Effector CD8-positive, alpha-beta T cell (primary cell): ENCODE results near the gene C3.

Experiments used
- DNase-seq: peaks from one replicate; lab custom pipeline; 2025; lab: John Stamatoyannopoulos, UW

C3 gene

GRCh38 chr19:6730941-6731670 lies 10.7 kb upstream of the C3 start:
- DNase-seq: no peak

- DNase-seq: no peak
Observed at GRCh38 chr19:6730153-6730804, 9.8 kb upstream of the C3 start.

DNA sequence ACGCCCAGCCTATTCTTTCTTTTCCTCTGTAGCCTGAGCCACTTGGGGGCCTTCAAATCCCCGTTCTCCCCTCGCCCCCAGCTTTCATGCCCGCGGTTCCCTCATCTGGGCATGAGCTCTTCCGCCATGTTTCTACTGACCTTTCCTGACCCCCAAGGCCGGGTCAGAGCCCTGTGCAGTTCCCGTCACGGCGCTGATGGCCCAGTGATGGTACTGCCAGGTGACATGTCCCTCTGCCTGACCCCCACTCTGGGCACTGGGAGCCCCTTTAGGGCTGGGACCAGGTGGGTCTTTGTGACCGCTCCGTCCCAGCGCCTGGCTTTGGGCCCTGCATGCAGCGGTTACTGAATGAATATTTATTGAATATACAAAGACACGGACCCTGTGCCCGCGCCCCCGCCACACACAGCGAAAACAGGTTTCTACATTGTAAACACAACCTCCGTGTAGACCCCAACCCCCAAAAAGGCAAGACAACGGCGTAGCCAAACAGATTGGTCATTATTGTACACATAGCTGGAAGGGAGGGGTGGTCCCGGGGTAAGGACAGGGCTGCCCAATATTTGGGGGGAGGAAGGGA lies 9.2 kb upstream of the C3 start:
- no peak for DNase-seq

- no peak for DNase-seq
Observed at GRCh38 chr19:6728346-6728745, 7.9 kb upstream of the C3 start.

DNA sequence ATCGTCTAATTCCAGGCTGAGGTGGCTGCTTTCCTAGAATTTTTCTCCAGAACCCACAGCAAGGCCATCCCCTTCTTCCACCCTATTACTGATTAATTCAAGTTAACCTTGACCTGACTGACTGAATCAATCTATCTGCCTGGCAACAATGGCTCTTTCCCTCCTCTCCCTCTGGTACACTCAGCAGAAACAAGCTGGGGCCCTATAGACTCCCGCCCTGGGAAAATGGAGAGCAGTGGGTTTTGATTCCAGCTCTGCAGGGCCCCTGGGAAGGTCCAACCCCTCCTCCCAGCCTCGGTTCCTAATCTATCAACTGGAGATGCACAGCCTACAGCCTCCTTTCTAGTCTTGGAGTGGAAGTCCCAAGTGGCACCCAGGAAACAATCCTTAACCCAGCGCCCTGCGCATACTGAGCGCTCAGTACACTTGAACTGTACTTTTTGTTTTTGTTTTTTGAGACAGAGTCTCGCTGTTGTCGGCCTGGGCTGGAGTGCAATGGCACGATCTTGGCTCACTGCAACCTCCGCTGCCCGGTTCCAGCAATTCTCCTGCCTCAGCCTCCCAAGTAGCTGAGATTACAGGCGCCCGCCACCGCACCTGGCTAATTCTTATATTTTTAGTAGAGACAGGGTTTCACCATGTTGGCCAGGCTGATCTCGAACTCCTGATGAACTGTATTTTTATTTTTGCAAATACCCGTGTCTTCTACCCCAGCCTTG lies 5.2 kb upstream of the C3 start:
- no peak for DNase-seq

DNA sequence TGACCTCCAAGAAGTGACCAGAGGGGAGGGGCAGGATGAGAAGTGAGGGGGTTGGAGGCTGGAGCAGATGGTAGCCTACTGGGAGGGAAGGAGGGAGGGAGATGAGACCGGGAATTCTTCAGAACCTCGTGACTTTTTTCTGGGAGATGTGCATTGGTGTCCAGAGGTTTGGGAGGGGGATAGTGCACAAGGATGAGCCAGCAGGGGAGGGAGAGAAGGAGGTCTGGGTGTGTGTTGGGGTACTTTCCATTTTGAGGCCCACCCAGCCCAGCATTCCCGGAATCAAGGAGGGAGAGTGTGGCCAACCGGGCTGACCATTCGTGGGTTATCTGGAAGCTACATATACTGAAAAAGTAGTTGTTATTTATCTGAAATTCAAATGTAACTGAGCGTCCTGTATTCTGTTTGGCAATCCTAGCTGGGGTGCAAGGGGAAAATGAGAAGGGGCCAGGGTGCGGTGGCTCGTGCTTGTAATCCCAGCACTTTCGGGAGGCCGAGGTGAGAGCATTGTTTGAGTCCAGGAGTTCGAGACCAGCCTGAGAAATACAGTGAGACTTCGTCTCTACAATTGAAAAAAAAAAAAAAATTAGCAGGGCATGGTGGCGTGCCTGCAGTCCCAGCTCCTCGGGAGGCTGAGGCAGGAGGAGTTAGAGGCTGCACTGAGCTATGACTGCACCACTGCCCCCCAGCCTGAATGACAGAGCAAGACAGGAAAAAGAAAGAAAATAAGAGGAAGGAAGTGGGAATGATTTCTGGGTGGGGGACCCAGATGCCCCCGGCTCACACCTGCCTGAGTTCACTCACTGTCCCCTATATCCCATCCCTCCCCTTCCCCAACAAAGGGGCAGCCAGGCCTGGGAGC lies 4.4 kb upstream of the C3 start:
- DNase-seq: no peak

GRCh38 chr19:6723738-6724137 lies 3.3 kb upstream of the C3 start:
- DNase-seq: no peak

DNA sequence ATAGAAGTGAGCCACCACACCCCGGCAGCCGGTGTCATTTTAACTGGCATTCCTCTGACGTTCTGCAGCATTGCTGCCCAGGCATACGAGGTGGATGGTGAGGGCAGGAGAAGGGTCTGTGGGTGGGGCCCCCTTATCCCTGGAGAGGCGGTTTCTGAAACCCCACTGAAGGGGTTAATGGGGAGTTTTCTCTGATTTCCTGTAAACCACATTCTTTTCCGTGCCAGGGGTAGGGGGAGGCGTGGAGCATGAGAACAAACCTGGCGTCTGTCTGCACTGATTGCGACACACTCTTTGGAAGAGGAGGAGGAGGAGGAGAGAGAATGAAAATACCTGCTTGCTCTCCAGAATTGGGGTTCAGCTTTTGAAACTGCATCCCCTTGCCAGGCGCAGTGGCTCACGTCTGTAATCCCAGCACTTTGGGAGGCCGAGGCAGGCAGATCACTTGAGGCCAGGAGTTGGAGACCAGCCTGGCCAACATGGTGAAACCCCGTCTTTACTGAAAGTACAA lies 2.7 kb upstream of the C3 start:
- DNase-seq: no peak

- DNase-seq: no peak
Observed at GRCh38 chr19:6721773-6722172, 1.3 kb upstream of the C3 start.

DNA sequence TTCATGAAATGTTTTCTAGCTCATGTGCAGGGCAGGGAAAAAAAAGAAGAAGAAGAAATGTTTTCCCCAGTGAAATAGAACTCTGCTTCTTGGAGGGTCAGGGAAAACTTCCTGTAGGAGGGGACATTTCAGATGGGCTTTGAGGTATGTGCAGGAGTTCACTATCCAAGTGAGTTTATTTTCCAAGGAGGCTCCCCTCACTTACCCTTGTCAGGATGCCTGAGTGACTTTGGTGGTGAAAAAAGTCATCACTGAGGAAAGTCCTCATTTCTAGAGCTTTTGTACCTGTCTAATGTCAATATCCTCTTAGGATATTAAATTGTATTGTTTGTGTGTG lies 656 bp upstream of the C3 start:
- DNase-seq: no peak

GRCh38 chr19:6719992-6720368 lies 470 bp downstream of the C3 start:
- DNase-seq: no peak

GRCh38 chr19:6719540-6719861 lies 949 bp downstream of the C3 start:
- DNase-seq: no peak

- peak; percentile 26 for DNase-seq
Observed at GRCh38 chr19:6718741-6719539, 1.5 kb downstream of the C3 start.

DNA sequence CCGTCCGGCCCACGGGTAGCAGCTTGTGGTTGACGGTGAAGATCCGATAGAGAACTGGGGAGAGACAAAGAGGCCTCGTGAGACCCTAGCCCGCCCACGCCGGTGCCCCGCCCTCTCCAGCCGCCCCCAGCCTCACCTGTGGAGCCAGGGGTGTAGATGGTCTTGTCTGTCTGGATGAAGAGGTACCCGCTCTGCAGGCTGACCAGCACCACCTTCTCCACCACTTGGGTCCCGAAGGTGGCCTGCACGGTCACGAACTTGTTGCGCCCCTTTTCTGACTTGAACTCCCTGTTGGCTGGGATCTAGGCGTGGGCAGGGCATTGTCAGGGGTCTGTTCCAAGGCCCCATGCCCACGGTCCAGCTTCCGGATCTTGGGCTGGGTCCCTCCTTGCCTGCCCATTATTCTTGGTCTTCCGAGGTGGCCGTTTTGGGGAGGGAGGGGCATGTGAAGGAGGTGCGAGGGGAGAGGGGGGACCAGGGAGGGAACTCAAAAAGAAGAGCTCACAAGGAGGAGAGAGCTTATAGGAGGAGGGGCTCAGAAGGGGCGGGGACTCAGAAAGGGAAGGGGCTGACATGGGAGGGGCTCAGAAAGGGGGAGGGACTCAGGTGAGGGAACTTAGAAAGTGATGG lies 2.2 kb downstream of the C3 start:
- no peak for DNase-seq

- DNase-seq: no peak
Observed at GRCh38 chr19:6717441-6717971, 2.9 kb downstream of the C3 start.

GRCh38 chr19:6717036-6717435 lies 3.4 kb downstream of the C3 start:
- no peak for DNase-seq

DNA sequence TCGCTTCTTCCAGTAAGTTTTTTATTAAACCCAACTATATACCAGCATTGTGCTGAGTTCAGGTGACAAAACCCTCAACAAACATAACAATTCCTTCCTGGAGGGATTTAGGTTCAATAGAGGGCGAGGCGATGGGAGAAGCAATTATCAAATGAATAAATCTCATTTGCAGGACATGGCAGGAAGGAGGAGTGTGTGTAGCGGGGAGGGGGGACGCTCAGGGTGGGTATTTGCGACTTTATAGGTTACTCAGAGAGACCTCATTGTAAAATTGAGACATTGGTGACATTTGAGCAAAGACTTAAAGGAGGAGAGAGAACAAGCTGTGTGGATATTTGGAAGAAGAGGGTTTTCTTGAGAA lies 3.9 kb downstream of the C3 start:
- no peak for DNase-seq

- no peak for DNase-seq
Observed at GRCh38 chr19:6714749-6715555, 5.5 kb downstream of the C3 start.
